Naive B cell (primary cell): Measurements from ENCODE around the gene CORO2B. TPM values are rescaled to one million over a fixed set of nuclear protein-coding genes. Genes with fewer than 3 reads are reported as not detected.
"Not testable (repeated sequence)": the region's sequence is repeated elsewhere in the genome, so short reads cannot be mapped to it uniquely, and the experiment has no call there.

Experiments
- ATAC-seq, 2 donors: fragments of 150-1000 bp; cut with Tn5 transposase; 2 replicates each; pipeline ENCODE4 v1.10.0; 2021; ENCODE audit warnings: low read depth in 2 of 2, mild to moderate bottlenecking in 2 of 2, moderate library complexity in 2 of 2
- DNase-seq: peaks from one replicate; pipeline ENCODE4 v3.0.0; 2022
- H3K27ac Mint-ChIP-seq, 6 donors: one replicate each; pipeline ENCODE4 v1.8.0; 2020 to 2022; ENCODE audit warnings: mild to moderate bottlenecking in 6 of 6, mixed read lengths in 6 of 6, moderate library complexity in 5 of 6, inconsistent platforms in 2 of 6
- H3K27me3 Mint-ChIP-seq, 3 donors: one replicate each; pipeline ENCODE4 v1.8.0; 2021 to 2022; ENCODE audit warnings: mixed read lengths in 3 of 3, mild to moderate bottlenecking in 1 of 3
- H3K36me3 Mint-ChIP-seq, 2 donors: one replicate each; pipeline ENCODE4 v1.8.0; 2020 to 2022; ENCODE audit warnings: mixed read lengths in 2 of 2, inconsistent platforms in 1 of 2, mild to moderate bottlenecking in 1 of 2
- H3K4me1 Mint-ChIP-seq, 3 donors: one replicate each; pipeline ENCODE4 v1.8.0; 2020 to 2022; ENCODE audit warnings: mixed read lengths in 3 of 3, inconsistent platforms in 1 of 3, mild to moderate bottlenecking in 1 of 3, moderate library complexity in 1 of 3
- H3K4me3 Mint-ChIP-seq, 8 donors: one replicate each; pipeline ENCODE4 v1.8.0; 2020 to 2022; ENCODE audit warnings: mild to moderate bottlenecking in 8 of 8, mixed read lengths in 8 of 8, moderate library complexity in 8 of 8, inconsistent platforms in 2 of 8
- H3K9me3 Mint-ChIP-seq, 7 donors: one replicate each; pipeline ENCODE4 v1.8.0; 2020 to 2022; ENCODE audit warnings: mixed read lengths in 7 of 7, mild to moderate bottlenecking in 5 of 7, inconsistent platforms in 2 of 7, moderate library complexity in 1 of 7
- polyA plus RNA-seq, 6 donors: library from polyadenylated mRNA; unstranded; fragments of 300-500 nt; fragmentation: Illumina TruSeq; gene quantifications; one replicate each; pipeline ENCODE4 v1.2.3, GENCODE V29; 2021; ENCODE audit warnings: low read depth in 6 of 6

Gene CORO2B
- polyA plus RNA-seq, 6 donors from 2014 or later = 3.4 to 11.3 (median 4.8) TPM

DNA sequence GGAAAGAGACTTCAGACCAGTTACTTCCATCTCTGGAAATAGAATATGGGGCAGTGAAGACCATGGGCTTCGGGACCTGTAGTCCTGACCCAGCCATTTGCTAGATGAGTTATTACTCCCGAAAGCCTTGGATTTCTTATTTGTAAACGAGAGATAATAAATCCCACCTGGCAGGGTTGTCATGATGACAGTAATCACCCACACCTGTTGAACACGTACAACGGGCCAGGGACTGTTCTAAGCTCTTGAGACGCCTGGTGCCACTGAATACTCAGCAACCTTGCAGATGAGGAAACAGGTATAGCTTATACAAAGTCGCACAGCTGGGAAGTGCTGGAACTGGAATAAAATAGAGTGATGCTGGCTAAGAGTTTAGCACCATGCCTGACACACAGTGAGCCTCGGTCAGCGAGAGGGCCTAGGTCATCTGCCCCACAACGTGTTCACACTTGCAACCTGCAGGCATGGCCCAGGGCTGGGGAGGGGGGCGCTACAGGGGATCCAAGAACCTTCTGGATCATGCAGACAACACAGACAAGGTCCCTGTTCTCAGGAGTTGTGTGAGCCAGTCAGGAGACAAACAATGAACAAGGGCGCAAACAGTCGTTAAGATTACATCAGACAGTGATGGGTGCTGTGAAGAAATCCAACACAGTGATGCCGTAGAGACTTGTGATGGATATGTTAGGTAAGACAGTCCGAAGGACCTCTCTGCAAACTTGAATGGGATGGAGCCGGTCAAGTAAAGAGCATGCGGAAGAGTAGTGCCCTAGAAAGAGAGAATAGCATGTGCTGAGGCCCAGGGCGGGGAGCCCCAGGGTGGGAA lies 89.2 kb downstream of the CORO2B start:
- Mint-ChIP-seq H3K27ac (peak overlapping the region in 2 of 6 donors; percentile 76 to 94), H3K36me3 (peaks cover 0 to 7% of the 10 kb centered on the region in 2 donors), H3K4me1 (peaks cover 21 to 22% (median 22%) of the 10 kb centered on the region in 3 donors), H3K9me3 (peaks cover 0 to 2% (median 0%) of the 10 kb centered on the region in 7 donors), H3K27me3 (peaks cover 0 to 6% (median 0%) of the 10 kb centered on the region in 3 donors), H3K4me3 (no peak overlapping the region)
- ATAC-seq (no peak), DNase-seq (no peak)

DNA sequence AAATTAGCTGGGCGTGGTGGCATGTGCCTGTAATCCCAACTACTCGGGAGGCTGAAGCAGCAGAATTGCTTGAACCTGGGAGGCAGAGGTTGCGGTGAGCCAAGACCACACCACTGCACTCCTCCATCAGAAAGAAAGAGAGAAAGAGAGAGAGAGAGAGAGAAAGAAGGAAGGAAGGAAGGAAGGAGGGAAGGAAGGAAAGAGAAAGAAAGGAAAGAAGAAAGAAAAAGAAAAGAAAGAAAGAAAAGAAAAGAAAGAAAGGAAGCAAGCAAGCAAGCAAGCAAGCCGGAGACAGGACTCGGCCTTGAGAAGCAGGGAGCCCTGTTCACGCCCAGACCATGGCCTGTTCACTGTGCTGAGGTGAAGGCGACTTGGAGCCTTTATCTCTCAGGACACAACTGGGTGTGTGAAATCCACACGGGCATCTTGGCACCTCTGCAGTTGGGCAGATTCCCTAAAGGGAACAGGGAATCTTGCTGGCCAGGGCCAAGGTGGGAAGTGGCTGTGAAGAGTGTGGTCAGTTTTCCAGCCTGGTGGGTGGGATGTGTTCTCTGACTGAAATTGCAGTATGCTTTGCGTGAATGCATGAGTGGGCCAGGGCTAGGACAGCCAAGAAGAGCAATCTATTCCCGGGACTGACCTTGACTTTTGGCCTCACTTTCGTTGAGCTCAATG lies 90.3 kb downstream of the CORO2B start:
- peaks cover 0 to 8% (median 0%) of the 10 kb centered on the region in 3 donors for H3K27me3 Mint-ChIP-seq
- H3K4me1 Mint-ChIP-seq = peaks cover 27 to 29% (median 27%) of the 10 kb centered on the region in 3 donors
- ATAC-seq (no peak), DNase-seq (no peak)
- H3K27ac Mint-ChIP-seq = peak overlapping the region in 3 of 6 donors; percentile 29 to 78 (median 72)
- no peaks in the 10 kb centered on the region for H3K9me3 Mint-ChIP-seq
- no peak overlapping the region for H3K4me3 Mint-ChIP-seq
- H3K36me3 Mint-ChIP-seq = peaks cover 0 to under 1% of the 10 kb centered on the region in 2 donors

DNA sequence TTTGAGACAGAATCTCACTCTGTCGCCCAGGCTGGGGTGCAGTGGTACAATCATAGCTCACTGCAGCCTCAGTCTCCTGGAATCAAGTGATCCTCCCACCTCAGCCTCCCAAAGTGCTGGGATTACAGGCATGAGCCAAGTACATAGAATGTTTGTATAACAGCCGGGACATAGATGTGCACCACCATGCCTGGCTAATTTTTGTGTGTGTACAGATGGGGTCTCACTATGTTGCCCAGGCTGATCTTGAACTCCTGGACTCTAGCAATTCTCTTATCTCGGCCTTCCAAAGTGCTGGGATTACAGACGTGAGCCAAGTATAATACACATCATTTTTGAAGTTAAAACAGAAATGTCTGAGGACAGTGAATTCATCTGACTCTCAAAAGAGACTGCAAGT lies 93.5 kb downstream of the CORO2B start:
- no peak overlapping the region for H3K27ac Mint-ChIP-seq
- DNase-seq (no peak), ATAC-seq (no peak)
- no peak overlapping the region for H3K4me3 Mint-ChIP-seq
- H3K4me1 Mint-ChIP-seq = peaks cover 18 to 36% (median 20%) of the 10 kb centered on the region in 3 donors
- no peaks in the 10 kb centered on the region for H3K9me3 Mint-ChIP-seq
- peaks cover 0 to 8% (median 0%) of the 10 kb centered on the region in 3 donors for H3K27me3 Mint-ChIP-seq
- no peaks in the 10 kb centered on the region for H3K36me3 Mint-ChIP-seq

DNA sequence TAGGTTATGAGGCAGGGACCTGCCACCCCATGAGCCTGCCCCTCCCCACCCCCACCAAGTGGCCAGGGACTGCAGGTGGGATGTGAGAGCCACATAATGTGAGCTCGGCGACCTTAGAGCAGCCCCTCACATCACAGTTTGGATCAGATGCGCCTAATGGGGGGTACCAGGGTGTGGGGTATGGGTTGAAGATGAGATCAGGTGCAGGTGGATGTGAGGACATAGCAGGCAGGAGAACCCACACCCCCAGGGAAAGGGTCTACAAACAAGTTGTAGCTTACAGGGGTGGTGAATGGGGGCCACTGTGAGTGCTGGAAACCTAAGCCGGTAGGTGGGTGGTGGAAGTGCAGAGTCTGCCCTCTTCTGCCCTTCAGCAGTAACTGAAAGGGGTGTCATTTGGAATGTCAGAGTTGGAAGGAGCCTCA lies 94.0 kb downstream of the CORO2B start:
- DNase-seq (no peak), ATAC-seq (no peak)
- Mint-ChIP-seq H3K36me3 (no peaks in the 10 kb centered on the region), H3K4me3 (peak overlapping the region in 1 of 8 donors; percentile 61), H3K27me3 (peaks cover 0 to 8% (median 0%) of the 10 kb centered on the region in 3 donors), H3K4me1 (peaks cover 20 to 35% (median 23%) of the 10 kb centered on the region in 3 donors), H3K27ac (peak overlapping the region in 5 of 6 donors; percentile 7 to 79 (median 47)), H3K9me3 (no peaks in the 10 kb centered on the region)

DNA sequence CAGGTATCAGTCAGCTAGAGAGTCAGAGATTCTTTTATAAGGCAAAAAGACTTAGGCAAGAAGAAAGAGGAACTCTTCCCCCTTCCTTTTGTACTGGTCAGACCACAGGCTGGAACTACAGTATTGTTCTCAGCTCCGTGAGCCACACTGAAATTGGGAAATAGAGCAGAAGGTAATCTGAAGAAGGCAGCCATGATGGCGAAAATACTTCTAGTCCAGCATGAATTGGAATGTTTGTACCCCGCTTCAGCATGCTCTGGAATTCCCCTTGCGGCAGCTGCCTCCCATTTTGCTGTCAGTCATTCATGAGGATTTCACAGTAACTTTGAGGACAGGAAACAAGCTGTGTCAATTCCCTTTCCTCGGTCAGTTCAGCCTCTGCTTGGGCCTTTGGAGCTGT lies 96.2 kb downstream of the CORO2B start:
- peaks cover 20 to 41% (median 22%) of the 10 kb centered on the region in 3 donors for H3K4me1 Mint-ChIP-seq
- no peaks in the 10 kb centered on the region for H3K36me3 Mint-ChIP-seq
- no peak for ATAC-seq
- H3K27me3 Mint-ChIP-seq = peaks cover 0 to 8% (median 0%) of the 10 kb centered on the region in 3 donors
- peak overlapping the region in 1 of 6 donors; percentile 14 for H3K27ac Mint-ChIP-seq
- no peaks in the 10 kb centered on the region for H3K9me3 Mint-ChIP-seq
- DNase-seq = no peak
- no peak overlapping the region for H3K4me3 Mint-ChIP-seq

DNA sequence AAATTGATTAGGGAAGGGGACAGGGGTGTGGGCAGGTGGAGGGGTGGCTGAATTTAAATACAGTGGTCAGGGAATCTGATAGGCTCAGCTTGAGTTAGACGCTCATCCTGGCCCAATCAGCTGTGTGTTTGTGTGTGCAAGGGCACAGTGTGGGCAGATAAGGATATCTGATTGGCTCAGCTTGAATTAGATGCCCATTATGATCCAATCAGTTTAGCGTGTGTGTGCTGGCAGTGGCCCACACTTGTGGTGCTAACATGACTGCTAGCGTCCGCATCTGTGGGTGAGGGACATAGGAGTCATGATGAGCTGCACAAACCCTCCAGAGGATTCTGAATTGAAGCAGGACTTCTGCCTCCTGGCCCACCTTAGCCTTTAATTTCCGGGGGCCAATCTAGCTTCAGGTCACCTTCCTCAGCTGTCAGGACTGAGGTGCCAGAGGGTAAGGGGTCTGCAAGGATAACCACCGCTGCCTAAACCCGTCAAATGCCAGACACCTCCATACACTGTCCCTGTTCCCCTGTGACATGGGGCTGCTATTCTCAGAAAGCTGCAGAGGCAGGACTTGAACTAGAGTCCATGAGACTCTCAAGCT lies 97.3 kb downstream of the CORO2B start:
- no peaks in the 10 kb centered on the region for H3K9me3 Mint-ChIP-seq
- peaks cover 0 to 8% (median 0%) of the 10 kb centered on the region in 3 donors for H3K27me3 Mint-ChIP-seq

DNA sequence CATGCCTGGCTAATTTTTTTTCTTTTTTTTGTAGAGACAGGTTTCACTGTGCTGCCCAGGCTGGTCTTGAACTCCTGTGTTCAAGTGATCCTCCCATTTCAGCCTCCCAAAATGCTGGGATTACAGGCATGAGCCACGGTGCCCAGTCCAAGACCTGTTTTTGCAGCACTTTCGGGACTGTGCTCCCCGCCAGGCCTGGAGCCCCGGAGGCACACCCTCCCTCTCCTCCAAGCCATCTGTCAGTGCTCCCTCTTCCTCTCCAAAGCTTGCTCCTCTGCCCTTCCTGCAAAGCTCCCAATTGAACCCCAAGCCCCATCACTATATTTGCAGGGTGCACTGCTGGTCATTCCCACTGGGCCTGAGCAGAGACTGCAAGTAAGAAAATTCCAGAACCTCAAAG lies 98.1 kb downstream of the CORO2B start:
- Mint-ChIP-seq H3K36me3 (no peaks in the 10 kb centered on the region), H3K27me3 (peaks cover 0 to 8% (median 0%) of the 10 kb centered on the region in 3 donors), H3K9me3 (no peaks in the 10 kb centered on the region), H3K4me3 (no peak overlapping the region), H3K4me1 (peaks cover 20 to 42% (median 22%) of the 10 kb centered on the region in 3 donors), H3K27ac (peak overlapping the region in 2 of 6 donors; percentile 18 to 73)
- no peak for DNase-seq
- no peak for ATAC-seq

More for the DNA sequence above, 97.3 kb downstream of the CORO2B start:
- H3K36me3 Mint-ChIP-seq = no peaks in the 10 kb centered on the region
- DNase-seq (no peak), ATAC-seq (no peak)
- H3K4me3 Mint-ChIP-seq = no peak overlapping the region
- H3K27ac Mint-ChIP-seq = no peak overlapping the region
- peaks cover 20 to 41% (median 22%) of the 10 kb centered on the region in 3 donors for H3K4me1 Mint-ChIP-seq

DNA sequence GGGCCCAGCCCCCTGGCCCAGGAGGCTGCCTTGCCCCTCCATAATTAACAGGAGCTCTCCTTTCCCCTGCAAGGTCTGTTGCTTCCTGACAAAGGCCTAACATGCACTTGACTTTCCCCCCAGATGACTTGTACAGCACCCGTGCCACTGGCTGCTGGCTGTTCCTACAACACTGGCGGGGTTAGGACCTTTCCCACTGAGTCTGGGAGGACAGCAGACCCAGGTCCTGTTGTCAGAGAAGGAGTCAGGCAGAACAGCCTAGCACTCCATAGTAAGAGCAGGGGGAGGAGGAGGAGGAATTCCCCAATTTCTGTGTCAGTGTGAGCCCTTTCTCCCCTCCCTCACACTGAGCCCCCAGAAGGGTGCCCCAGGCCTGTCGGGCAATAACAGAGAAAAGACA lies 99.2 kb downstream of the CORO2B start:
- Mint-ChIP-seq H3K9me3 (no peaks in the 10 kb centered on the region), H3K4me3 (no peak overlapping the region), H3K4me1 (peaks cover 13 to 43% (median 16%) of the 10 kb centered on the region in 3 donors), H3K27ac (peak overlapping the region in 1 of 6 donors; percentile 38), H3K27me3 (peaks cover 0 to 2% (median 0%) of the 10 kb centered on the region in 3 donors), H3K36me3 (no peaks in the 10 kb centered on the region)
- DNase-seq = no peak
- ATAC-seq = no peak

DNA sequence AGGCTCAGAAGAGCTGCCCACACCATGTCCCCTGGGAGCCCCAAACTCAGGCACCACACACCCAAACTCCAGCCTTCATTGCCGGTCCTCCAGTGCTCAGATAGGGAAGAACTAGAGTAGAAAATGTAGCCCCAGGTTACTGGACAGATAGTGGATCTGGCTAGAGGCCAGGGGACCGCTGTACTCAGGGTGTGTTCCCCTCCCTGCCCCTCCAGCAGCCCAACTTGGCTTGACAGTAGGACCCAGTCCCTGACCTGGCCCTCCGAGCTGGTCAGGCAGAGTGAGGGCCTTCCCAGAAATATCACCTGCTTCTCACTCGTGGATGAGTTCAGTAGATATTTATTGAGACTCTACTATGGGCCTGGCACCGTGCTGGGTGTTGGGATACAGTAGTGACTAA lies 100.0 kb downstream of the CORO2B start:
- no peaks in the 10 kb centered on the region for H3K36me3 Mint-ChIP-seq
- no peaks in the 10 kb centered on the region for H3K9me3 Mint-ChIP-seq
- H3K4me3 Mint-ChIP-seq = no peak overlapping the region
- DNase-seq (no peak), ATAC-seq (no peak)
- peaks cover 10 to 39% (median 13%) of the 10 kb centered on the region in 3 donors for H3K4me1 Mint-ChIP-seq
- H3K27me3 Mint-ChIP-seq = no peaks in the 10 kb centered on the region
- no peak overlapping the region for H3K27ac Mint-ChIP-seq

DNA sequence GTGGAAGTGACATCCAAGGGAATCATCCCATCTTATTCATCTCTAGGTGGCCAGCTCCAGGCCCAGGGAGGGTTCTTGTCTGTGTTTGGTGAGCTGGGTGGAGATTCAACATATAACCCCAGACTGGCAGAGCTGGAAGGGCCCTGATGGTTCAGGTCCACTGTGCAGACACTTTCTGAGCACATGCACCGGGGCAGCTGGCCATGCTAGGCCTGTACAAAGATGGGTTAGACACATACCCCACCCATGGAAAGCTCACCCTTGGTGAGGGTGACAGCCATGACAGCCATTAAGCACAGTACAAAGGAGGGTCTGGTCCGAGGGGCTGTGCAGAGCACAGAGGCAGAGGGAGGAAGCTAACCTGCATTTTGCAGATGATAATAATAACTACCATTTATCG lies 100.4 kb downstream of the CORO2B start:
- no peaks in the 10 kb centered on the region for H3K36me3 Mint-ChIP-seq
- H3K27ac Mint-ChIP-seq = no peak overlapping the region
- no peak for ATAC-seq
- H3K27me3 Mint-ChIP-seq = no peaks in the 10 kb centered on the region
- no peak for DNase-seq
- H3K4me3 Mint-ChIP-seq = no peak overlapping the region
- H3K4me1 Mint-ChIP-seq = peaks cover 7 to 35% (median 10%) of the 10 kb centered on the region in 3 donors
- no peaks in the 10 kb centered on the region for H3K9me3 Mint-ChIP-seq

DNA sequence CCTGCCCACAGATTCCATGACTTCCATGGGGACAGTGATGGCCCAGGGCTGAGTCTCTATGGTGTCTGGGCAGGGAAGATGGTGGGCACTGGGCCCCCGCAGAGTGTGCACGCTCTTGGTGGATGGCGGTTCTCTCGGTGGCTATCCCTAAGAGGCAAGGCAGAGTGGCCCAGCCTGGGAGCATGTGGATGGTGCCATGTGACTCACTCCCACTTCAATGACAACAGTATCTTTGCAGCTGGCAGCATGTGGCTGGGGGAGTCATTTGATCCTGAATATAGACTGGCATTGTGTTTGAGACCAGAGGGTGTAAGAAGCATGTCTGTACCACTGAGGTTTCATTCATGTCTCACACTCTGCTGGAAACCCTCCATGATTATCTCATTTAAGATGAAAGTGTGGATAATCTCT lies 101.2 kb downstream of the CORO2B start:
- Mint-ChIP-seq H3K36me3 (no peaks in the 10 kb centered on the region), H3K4me1 (peaks cover 3 to 30% (median 10%) of the 10 kb centered on the region in 3 donors), H3K27ac (peak overlapping the region in 1 of 6 donors; percentile 54), H3K9me3 (no peaks in the 10 kb centered on the region), H3K27me3 (no peaks in the 10 kb centered on the region), H3K4me3 (no peak overlapping the region)
- no peak for ATAC-seq
- no peak for DNase-seq

DNA sequence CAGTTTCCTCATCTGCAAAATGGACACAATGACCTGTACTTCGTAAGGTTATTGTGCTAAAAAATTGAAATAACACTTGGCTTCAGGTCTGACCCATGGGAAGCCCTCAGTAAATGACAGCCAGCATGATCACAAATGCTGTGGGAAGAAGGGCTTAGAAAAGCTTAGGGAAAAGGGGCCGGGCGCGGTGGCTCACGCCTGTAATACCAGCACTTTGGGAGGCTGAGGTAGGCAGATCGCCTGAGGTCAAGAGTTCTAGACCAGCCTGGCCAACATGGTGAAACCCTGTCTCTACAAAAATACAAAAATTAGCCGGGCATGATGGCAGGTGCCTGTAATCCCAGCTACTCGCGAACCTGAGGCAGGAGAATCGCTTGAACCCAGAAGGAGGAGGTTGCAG lies 102.0 kb downstream of the CORO2B start:
- not testable (repeated sequence) for H3K36me3 Mint-ChIP-seq, H3K27me3 Mint-ChIP-seq, H3K27ac Mint-ChIP-seq, ATAC-seq, H3K9me3 Mint-ChIP-seq, DNase-seq, H3K4me3 Mint-ChIP-seq
- H3K4me1 Mint-ChIP-seq = peaks cover 3 to 26% (median 10%) of the 10 kb centered on the region in 3 donors

DNA sequence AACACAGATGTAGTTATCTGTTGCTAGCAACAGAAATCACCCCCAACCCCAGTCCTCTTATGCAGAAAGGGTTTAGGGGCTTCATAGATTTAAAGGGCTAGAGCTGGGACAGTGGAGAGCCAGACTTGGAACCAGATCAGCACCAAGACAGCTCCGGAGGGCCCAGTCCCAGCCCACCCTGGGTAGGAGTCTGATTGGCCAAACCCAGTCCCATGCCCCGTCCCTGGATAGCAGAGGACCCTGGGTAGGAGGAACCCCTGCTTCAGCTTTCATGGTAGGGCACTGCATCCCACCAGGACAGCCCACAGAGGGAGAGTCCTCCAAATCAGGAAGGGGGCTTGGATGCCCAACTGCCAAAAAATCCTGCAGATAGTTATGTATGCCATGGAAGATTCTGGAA lies 103.0 kb downstream of the CORO2B start:
- Mint-ChIP-seq H3K27ac (peak overlapping the region in 2 of 6 donors; percentile 4 to 16), H3K4me1 (peaks cover 3 to 16% (median 9%) of the 10 kb centered on the region in 3 donors), H3K36me3 (no peaks in the 10 kb centered on the region), H3K4me3 (no peak overlapping the region), H3K9me3 (no peaks in the 10 kb centered on the region), H3K27me3 (no peaks in the 10 kb centered on the region)
- DNase-seq (no peak), ATAC-seq (no peak)
